GM21723 (cell line): ENCODE data around the gene SESN1.
"Not testable (repeated sequence)": the region's sequence is repeated elsewhere in the genome, so short reads cannot be mapped to it uniquely, and the experiment has no call there.

ENCODE experiments used
- ATAC-seq: cut with Tn5 transposase; IDR thresholded peaks from one replicate; pipeline ENCODE4 v1.9.1; 2021; ENCODE audit warnings: mild to moderate bottlenecking, moderate library complexity; ENCODE audit not compliant: unreplicated experiment

Gene SESN1

GRCh38 chr6:109095036-109095834 is 589 bp upstream of the SESN1 start, which contains the start of gene CEP57L1:
CEP57L1 (plus strand) TSS chr6:109095507; CDS start chr6:109145222, 49,715 bp downstream.
- ATAC-seq = peak; percentile 79

- no peak for ATAC-seq
Observed at GRCh38 chr6:109093732-109094415, 772 bp downstream of the SESN1 start.

- ATAC-seq = no peak
Observed at GRCh38 chr6:109092074-109092473, 2.6 kb downstream of the SESN1 start.

- ATAC-seq = no peak
Observed at GRCh38 chr6:109091314-109092024, 3.2 kb downstream of the SESN1 start.

GRCh38 chr6:109088995-109089394 is 5.7 kb downstream of the SESN1 start:
- no peak for ATAC-seq

GRCh38 chr6:109087661-109088264 is 6.9 kb downstream of the SESN1 start:
- ATAC-seq = no peak

GRCh38 chr6:109084146-109084545 is 10.5 kb downstream of the SESN1 start:
- not testable (repeated sequence) for ATAC-seq

GRCh38 chr6:109083657-109084056 is 11.0 kb downstream of the SESN1 start:
- no peak for ATAC-seq

- no peak for ATAC-seq
Observed at GRCh38 chr6:109082188-109082577, 12.5 kb downstream of the SESN1 start.

GRCh38 chr6:109081516-109082187 is 13.0 kb downstream of the SESN1 start:
- ATAC-seq = no peak

- no peak for ATAC-seq
Observed at GRCh38 chr6:109081026-109081425, 13.6 kb downstream of the SESN1 start.

- ATAC-seq = no peak
Observed at GRCh38 chr6:109079981-109080380, 14.7 kb downstream of the SESN1 start.

GRCh38 chr6:109076377-109076776 is 18.3 kb downstream of the SESN1 start:
- no peak for ATAC-seq

GRCh38 chr6:109075934-109076333 is 18.7 kb downstream of the SESN1 start:
- ATAC-seq = no peak

- no peak for ATAC-seq
Observed at GRCh38 chr6:109074133-109074415, 20.6 kb downstream of the SESN1 start.

GRCh38 chr6:109073344-109074132 is 21.1 kb downstream of the SESN1 start:
- ATAC-seq = no peak

- no peak for ATAC-seq
Observed at GRCh38 chr6:109071125-109071917, 23.3 kb downstream of the SESN1 start.

- no peak for ATAC-seq
Observed at GRCh38 chr6:109069746-109070145, 24.9 kb downstream of the SESN1 start.

GRCh38 chr6:109062767-109063352 is 31.8 kb downstream of the SESN1 start:
- ATAC-seq = no peak
